HUES48 (cell line): Measurements from ENCODE around the gene TPD52L1.
A peak's percentile ranks its signal among the peaks of the same experiment; 100 is the strongest.

ENCODE experiments used
- H3K27ac ChIP-seq: one replicate; pipeline ENCODE4 v1.7.0; 2013; ENCODE audit warnings: low read depth, low read length, inconsistent platforms
- H3K27me3 ChIP-seq: 2 replicates; pipeline ENCODE4 v1.6.1; 2013; ENCODE audit warnings: mild to moderate bottlenecking, low read length; ENCODE audit not compliant: control insufficient read depth, insufficient read depth
- H3K36me3 ChIP-seq: 2 replicates; pipeline ENCODE4 v1.6.1; 2013; ENCODE audit warnings: low read length; ENCODE audit not compliant: control insufficient read depth, insufficient read depth
- H3K4me1 ChIP-seq: 2 replicates; pipeline ENCODE4 v1.6.1; 2013; ENCODE audit warnings: mild to moderate bottlenecking, low read length; ENCODE audit not compliant: control insufficient read depth, insufficient read depth
- H3K4me3 ChIP-seq: 2 replicates; pipeline ENCODE4 v1.5.1; 2013; ENCODE audit warnings: mild to moderate bottlenecking, low read depth, low read length
- H3K9ac ChIP-seq: 2 replicates; pipeline ENCODE4 v1.6.1; 2013; ENCODE audit warnings: mild to moderate bottlenecking, low read depth, low read length, moderate library complexity
- H3K9me3 ChIP-seq: 2 replicates; pipeline ENCODE4 v1.6.1; 2013; ENCODE audit warnings: low read length; ENCODE audit not compliant: control insufficient read depth, insufficient read depth

Gene TPD52L1

DNA sequence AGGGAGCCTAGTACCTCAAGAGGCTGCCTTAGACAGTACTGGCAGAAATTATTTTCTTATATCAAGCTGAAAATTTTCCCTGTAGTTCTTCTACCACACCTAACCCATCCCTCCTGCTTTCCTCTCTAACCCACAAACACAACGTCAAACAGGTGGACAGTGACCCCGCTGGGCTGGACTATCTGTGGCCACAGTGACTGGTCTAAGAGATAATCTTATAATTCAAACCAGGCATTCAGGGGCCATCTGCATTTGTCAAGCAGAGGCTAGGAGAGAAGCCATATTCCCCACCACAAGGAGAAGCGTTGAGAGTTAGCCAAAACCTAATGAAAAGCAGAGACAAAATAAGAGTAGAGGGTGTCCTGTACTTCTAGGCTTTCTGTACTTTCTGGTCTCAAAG is 140.0 kb downstream of the TPD52L1 start:
- Histone ChIP-seq H3K27ac (no peak overlapping the region), H3K27me3 (no peaks in the 10 kb centered on the region), H3K4me3 (no peak overlapping the region), H3K9me3 (no peaks in the 10 kb centered on the region), H3K36me3 (peaks cover 74% of the 10 kb centered on the region), H3K9ac (no peak overlapping the region), H3K4me1 (no peaks in the 10 kb centered on the region)

DNA sequence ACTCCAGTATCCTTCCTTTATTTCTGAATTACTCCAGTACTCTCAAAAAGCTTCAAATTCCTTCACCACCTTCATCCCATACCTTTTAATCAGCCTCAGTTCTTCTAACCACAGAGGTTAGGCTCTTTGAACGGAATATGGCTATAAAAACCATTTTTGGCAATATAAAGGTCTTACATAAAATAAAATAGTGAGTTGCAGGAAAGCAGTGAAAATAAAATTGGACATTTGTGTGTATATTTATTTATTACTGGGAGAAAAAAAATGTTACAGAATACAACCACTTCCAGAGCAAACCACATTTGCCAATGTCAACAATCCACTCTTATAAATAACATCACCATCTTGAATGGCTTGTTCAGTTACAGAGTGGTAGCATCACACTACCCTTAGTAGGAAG is 140.5 kb downstream of the TPD52L1 start:
- no peak overlapping the region for H3K9ac ChIP-seq
- H3K27me3 ChIP-seq = no peaks in the 10 kb centered on the region
- H3K4me1 ChIP-seq = no peaks in the 10 kb centered on the region
- no peak overlapping the region for H3K4me3 ChIP-seq
- H3K9me3 ChIP-seq = no peaks in the 10 kb centered on the region
- H3K36me3 ChIP-seq = peaks cover 79% of the 10 kb centered on the region
- no peak overlapping the region for H3K27ac ChIP-seq

DNA sequence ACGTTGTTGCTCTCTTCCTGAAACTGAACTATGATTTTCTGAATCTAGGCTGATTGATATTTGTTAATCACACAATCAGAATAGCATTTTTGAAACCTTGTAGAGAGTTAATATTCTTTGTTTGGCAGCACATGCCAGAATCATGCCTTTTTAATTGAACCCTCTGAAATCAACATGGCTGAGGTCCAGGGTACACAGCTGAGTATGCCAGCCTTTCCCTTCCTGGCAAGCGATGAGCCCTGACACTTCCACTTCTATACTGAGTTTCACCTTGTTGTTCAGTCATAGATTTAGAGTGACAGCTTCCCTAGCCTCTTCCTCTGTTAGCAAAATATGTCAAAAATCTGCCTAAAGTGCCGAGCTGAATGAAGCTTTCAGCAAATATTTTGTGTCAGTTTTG is 141.4 kb downstream of the TPD52L1 start:
- Histone ChIP-seq H3K36me3 (peaks cover 83% of the 10 kb centered on the region), H3K4me1 (no peaks in the 10 kb centered on the region), H3K9me3 (no peaks in the 10 kb centered on the region), H3K4me3 (no peak overlapping the region), H3K9ac (no peak overlapping the region), H3K27me3 (no peaks in the 10 kb centered on the region), H3K27ac (no peak overlapping the region)

DNA sequence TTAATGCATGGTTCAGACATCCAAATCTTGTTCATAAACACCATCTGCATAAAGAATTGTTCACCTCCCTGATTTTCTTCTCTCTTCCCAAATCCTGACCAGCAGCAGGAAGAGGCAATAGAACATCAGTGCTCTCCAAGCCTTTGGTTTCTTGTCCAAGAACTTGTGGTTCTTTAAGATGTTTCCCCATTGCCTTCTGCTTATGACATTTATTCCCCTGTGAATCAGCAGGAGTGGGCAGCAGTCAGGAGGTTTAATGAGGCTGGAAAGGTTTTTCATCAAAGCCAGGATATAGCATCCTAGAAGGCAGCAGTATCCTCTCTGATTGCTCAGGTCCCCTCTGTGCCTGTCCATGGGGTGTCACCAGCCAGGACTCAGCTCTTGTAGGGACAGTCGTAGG is 142.9 kb downstream of the TPD52L1 start:
- H3K4me3 ChIP-seq = no peak overlapping the region
- no peak overlapping the region for H3K9ac ChIP-seq
- H3K4me1 ChIP-seq = no peaks in the 10 kb centered on the region
- no peak overlapping the region for H3K27ac ChIP-seq
- H3K36me3 ChIP-seq = peaks cover 79% of the 10 kb centered on the region
- H3K27me3 ChIP-seq = no peaks in the 10 kb centered on the region
- H3K9me3 ChIP-seq = no peaks in the 10 kb centered on the region

DNA sequence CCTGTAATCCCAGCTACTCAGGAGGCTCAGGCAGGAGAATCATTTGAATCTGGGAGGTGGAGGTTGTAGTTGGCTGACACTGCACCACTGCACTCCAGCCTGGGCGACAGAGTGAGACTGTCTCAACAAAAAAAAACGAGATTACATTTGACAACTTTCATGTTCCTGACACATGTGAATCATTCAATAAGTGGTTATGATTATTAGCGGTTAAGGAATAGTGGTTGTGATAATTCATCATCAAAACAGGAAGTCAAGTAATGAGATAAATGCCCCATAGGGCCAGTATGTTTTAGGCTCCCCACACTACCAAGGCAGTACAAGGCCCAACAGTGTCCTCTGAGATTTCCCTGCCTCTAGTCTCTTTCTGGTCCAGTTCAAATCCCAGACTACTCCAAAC is 145.7 kb downstream of the TPD52L1 start:
- Histone ChIP-seq H3K27ac (no peak overlapping the region), H3K9ac (no peak overlapping the region), H3K9me3 (no peaks in the 10 kb centered on the region), H3K4me1 (no peaks in the 10 kb centered on the region), H3K27me3 (no peaks in the 10 kb centered on the region; the same call in 1 of the 2 replicates), H3K4me3 (no peak overlapping the region), H3K36me3 (peaks cover 61% of the 10 kb centered on the region)

DNA sequence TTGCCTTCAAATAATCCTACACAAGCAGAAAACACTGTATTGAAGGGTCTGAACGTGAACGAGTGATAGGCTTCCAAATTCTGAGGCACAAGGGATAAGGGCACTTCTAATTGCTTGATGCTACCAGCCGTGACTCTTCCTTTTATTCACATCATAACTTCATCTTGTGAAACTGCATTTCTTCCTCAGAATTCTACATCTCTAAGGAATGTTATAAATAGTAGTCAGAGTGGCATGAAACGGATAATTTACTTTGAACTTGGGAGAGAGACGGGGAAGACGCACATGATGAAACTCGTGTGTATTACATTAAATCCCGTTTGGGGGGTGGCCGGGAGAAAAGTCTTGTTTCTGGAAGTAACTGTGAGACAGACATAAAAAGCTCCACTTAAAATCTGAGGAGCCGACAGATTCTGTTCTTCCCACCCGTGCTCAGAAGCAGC is 147.4 kb downstream of the TPD52L1 start:
- peak overlapping the region; percentile 90 for H3K27ac ChIP-seq
- no peaks in the 10 kb centered on the region; the same call in 1 of the 2 replicates for H3K27me3 ChIP-seq
- H3K9ac ChIP-seq = peak overlapping the region; percentile 94
- H3K4me3 ChIP-seq = peak overlapping the region; percentile 81
- no peaks in the 10 kb centered on the region for H3K4me1 ChIP-seq
- H3K36me3 ChIP-seq = peaks cover 44% of the 10 kb centered on the region
- no peaks in the 10 kb centered on the region for H3K9me3 ChIP-seq

DNA sequence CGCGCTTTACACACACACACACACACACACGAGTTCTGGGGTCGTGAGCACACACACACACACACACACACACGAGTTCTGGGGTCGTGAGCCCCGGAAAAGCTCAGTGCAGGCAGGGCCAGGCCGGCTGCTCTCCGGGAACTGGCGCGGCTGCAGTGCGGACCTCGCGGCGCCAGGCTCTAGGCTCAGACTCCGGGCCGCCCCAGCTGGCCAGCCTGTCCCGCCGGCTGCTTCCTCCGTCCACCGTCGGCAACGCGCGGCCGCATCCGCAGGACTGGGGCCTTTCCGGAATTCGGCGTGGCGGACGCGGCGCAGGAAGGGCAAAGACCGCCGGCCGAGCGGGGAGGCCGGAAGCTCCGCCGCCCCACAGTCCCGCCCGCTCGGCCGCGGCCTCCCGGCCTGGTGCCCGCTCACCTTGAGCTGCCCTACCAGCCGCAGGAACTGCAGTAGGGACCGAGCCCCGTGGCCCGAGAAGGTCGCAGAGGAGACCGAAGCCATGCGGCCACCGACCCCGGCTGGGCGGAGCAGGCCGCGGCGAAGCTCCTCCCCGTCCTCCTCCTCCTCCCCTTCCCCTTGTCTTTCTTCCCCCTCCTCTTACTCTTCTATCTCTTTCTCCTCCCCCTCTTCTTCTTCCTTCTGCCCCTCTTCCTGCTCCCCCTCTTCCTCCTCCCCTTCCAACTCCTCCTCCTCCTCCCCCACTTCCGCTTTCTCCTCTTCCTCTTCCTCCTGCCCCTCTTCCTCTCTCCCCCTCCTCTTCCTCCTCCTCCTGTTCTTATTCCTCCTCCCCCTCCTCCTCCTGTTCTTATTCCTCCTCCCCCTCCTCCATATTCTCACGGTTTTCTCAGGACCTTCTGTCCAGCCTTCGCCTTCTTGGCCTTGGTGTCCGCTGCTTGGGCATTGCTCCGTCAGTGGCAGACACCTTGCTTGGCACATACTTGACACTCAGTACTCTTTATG is 148.1 kb downstream of the TPD52L1 start, which contains the start of gene HDDC2:
HDDC2 (minus strand) TSS at position 533 of the 957 bp plus-strand sequence; CDS start at position 498, 35 bp downstream.
- no peaks in the 10 kb centered on the region for H3K9me3 ChIP-seq
- H3K4me3 ChIP-seq = peak within 1 kb of the TSS; percentile 81
- peak within 1 kb of the TSS; percentile 90 for H3K27ac ChIP-seq
- H3K9ac ChIP-seq = peak within 1 kb of the TSS; percentile 94
- H3K36me3 ChIP-seq = peaks cover 37% of the 10 kb centered on the region
- H3K4me1 ChIP-seq = no peaks in the 10 kb centered on the region
- no peaks in the 10 kb centered on the region; the same call in 1 of the 2 replicates for H3K27me3 ChIP-seq

DNA sequence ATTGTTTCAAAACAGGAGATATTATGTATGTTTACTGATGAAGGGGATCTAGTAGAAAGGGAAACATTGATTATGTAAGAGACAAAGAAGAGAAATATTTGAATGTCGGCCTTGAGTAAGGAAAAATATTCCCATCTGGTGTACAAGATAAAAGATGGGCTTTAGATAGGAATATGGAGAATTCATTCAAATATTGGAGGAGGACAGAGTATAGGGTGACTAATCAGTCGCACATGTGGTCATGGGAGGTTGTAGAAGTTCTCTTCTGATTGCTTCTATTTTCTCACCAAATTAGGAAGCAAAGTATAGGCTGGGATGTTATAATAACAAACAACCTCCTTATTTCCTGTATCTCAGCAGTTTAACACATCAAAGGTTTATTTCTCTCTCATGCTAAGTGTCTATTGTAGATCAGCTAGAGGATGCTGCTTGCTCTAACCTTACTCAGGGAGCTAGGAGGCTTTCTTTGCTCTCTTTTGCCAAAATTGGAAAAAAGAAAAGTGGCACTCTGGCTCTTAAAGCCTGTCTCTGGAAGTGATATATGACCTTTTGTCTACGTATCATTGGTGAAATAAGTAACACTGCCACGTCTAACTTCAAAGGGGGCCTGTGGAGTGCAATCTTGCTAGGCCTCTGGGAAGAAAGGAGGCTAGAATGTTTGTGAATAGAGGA is 149.4 kb downstream of the TPD52L1 start:
- Histone ChIP-seq H3K27me3 (no peaks in the 10 kb centered on the region; the same call in 1 of the 2 replicates), H3K4me1 (no peaks in the 10 kb centered on the region), H3K27ac (no peak overlapping the region), H3K9ac (no peak overlapping the region), H3K36me3 (peaks cover 24% of the 10 kb centered on the region), H3K9me3 (no peaks in the 10 kb centered on the region), H3K4me3 (no peak overlapping the region)

DNA sequence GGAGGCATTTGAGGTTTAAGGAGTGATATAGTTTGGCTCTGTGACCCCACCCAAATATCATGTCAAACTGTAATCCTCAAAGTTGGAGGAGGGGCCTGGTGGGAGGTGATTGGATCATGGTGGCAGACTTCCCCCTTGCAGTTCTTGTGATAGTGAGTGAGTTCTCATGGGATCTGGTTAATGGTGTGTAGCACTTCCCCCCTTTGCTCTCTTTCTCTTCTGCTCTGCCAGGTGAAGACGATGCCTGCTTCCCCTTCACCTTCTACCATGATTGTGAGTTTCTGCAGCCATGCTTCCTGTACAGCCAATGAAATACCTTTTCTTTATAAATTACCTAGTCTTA is 149.9 kb downstream of the TPD52L1 start:
- H3K9ac ChIP-seq = no peak overlapping the region
- no peak overlapping the region for H3K27ac ChIP-seq
- no peaks in the 10 kb centered on the region; the same call in 1 of the 2 replicates for H3K27me3 ChIP-seq
- H3K9me3 ChIP-seq = no peaks in the 10 kb centered on the region
- no peaks in the 10 kb centered on the region for H3K4me1 ChIP-seq
- H3K4me3 ChIP-seq = no peak overlapping the region
- H3K36me3 ChIP-seq = peaks cover 19% of the 10 kb centered on the region

DNA sequence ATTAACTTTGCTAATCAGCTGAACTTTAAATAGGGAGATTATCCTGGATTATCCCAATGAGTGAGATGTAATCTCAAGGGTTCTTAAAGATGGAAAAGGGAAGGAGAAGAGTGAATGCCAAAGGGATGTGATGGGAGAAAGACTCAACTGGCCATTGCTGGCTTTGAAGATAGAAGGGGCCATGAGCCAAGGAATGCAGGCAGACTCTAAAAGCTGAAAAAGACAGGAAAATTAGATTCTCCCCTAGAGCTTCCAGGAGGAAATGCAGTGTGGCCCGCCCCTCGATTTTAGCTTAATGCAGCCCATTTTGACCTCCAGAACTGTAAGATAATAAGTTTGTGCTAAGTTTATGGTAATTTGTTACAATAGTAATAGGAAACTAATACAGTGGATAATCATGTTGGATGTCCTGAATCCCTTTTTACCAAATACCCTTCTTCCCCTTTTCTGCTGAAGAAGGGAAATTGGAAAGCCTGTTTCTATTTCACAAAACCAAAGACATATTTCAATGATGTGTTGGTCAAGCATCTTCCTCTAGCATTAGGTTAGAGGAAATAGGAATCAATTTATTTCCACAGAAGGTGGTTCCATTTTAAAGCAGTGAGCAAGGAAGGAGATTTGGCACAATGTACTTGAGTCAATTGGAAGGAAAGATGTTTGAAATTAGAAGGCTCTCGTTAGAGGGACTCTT is 151.5 kb downstream of the TPD52L1 start:
- Histone ChIP-seq H3K4me1 (no peaks in the 10 kb centered on the region), H3K27me3 (no peaks in the 10 kb centered on the region; the same call in 1 of the 2 replicates), H3K4me3 (no peak overlapping the region), H3K27ac (no peak overlapping the region), H3K9ac (no peak overlapping the region), H3K9me3 (no peaks in the 10 kb centered on the region), H3K36me3 (peaks cover 3% of the 10 kb centered on the region)
